Measurements from ENCODE around the gene PRPF40A.
"Not testable (repeated sequence)": the region's sequence is repeated elsewhere in the genome, so short reads cannot be mapped to it uniquely, and the experiment has no call there.

The PRPF40A gene

DNA sequence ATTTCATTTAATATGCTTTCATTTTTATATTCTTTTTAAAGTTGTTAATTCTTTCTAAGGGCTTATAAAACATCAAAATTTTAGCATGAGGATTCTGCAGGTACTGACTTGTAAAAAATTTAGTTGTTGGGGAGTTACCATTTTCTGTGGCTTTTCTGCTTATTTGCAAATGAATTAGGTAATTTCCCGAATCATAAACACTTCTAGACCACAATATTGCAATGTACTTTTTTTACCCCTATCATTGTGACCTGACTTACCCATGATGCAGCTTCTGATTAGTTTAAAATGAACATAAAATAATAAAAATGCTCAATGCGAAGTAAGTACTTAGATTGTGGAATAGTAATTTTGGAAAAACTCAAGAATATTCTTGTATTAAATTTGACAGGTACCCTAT lies 12.6 kb upstream of the PRPF40A start:
- no peak for DNase-seq (ENCODE audit: low read depth)
- no peak overlapping the region for H3K4me3 ChIP-seq (ENCODE audit: low read length)
- TF ChIP-seq, protein P1, sequence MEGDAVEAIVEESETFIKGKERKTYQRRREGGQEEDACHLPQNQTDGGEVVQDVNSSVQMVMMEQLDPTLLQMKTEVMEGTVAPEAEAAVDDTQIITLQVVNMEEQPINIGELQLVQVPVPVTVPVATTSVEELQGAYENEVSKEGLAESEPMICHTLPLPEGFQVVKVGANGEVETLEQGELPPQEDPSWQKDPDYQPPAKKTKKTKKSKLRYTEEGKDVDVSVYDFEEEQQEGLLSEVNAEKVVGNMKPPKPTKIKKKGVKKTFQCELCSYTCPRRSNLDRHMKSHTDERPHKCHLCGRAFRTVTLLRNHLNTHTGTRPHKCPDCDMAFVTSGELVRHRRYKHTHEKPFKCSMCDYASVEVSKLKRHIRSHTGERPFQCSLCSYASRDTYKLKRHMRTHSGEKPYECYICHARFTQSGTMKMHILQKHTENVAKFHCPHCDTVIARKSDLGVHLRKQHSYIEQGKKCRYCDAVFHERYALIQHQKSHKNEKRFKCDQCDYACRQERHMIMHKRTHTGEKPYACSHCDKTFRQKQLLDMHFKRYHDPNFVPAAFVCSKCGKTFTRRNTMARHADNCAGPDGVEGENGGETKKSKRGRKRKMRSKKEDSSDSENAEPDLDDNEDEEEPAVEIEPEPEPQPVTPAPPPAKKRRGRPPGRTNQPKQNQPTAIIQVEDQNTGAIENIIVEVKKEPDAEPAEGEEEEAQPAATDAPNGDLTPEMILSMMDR (conservative IDR thresholded peaks at IDR 0.05; ENCODE audit: low read length) = no peak

DNA sequence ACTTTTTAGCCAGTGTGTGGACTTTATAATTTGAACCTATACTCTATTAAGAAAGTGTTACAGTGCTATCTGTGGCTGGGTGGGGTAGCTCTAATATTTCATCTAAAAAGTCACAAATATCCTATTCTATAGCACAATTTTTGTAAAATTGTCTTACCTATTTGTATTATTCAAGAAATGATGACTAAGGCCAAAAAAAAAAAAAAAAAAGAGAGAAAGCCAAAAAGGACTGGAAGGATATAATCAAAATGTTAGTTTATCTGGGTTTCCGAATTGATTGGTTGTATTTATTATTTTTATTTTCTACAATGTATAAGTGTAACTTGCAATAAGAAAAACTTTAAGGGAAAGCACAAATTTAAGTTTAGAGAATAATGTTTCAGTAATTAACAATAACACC lies 6.7 kb upstream of the PRPF40A start:
- TF ChIP-seq, protein P1 (conservative IDR thresholded peaks at IDR 0.05; ENCODE audit: low read length) = no peak
- no peak overlapping the region for H3K4me3 ChIP-seq (ENCODE audit: low read length)
- no peak for DNase-seq (ENCODE audit: low read depth)

DNA sequence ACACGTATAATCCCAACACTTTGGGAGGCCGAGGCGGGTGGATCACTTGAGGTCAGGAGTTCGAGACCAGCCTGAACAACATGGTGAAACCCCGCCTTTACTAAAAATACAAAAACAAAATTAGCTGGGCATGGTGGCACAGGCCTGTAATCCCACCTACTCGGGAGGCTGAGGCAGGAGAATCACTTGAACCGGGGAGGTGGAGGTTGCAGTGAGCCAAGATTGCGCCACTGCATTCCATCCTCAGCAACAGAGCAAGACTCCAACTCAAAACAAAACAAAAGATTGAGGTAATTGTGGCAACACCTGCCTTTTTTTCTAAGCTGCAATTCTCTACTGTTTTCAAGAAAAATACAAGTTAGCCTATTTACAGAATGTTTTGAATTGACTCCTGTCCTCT lies 5.4 kb upstream of the PRPF40A start:
- not testable (repeated sequence) for H3K4me3 ChIP-seq (ENCODE audit: low read length); DNase-seq (ENCODE audit: low read depth)

DNA sequence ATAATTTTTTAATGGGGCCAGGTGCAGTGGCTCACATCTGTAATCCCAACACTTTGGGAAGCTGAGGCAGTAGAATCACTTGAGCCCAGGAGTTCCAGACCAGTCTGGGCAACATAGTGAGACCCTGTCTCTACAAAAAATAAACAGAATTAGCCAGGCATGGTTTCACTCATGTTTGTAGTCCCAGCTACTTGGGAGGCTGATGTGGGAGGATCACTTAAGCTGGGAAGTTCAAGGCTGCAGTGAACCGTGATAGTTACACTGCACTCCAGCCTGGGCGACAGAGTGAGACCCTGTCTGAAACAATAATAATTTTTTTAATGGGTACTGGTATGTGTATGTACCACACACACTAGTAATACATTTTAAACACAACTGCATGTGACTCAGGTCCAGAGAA lies 3.5 kb upstream of the PRPF40A start:
- H3K4me3 ChIP-seq (ENCODE audit: low read length) = no peak overlapping the region
- TF ChIP-seq, protein P1 (conservative IDR thresholded peaks at IDR 0.05; ENCODE audit: low read length) = no peak
- no peak for DNase-seq (ENCODE audit: low read depth)

DNA sequence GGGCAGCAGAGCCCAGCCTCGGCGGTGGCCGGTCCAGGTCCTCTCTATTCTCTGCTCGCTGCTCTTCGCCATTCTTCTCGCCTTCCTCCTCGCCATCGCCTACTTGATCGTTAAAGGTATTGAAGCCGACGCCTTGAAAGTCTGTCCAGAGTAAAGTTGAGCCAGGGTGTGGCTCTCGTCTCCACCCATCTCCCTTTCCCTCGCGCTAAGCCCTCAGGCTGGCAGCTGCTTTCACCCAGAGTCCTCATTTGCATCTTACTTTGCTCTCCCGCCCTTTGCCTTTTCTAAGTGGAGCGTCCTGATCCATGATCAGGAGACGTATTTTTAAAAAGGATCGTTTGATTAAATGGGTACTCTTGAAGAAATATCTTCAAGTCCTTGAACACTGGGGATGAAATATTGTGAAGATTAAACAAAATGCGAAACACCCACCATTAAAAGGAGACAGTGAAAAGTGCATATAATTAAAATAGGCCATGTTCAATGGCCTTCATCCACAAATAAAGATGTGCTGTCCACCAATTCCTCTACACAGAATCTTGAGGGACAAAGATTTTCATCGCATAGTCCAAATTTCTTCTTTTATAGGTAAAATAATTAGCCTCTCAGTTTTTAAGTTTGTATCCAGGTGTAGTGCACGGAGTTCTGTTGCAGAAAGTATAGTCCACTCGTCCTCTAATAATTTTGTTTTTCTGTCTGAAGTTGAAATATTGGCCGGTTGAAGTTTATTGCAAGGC lies 1.8 kb upstream of the PRPF40A start:
- TF ChIP-seq, protein P1 (conservative IDR thresholded peaks at IDR 0.05; ENCODE audit: low read length) = no peak
- H3K4me3 ChIP-seq (ENCODE audit: low read length) = peak overlapping the region; percentile 95
- DNase-seq (ENCODE audit: low read depth) = peak; percentile 12

DNA sequence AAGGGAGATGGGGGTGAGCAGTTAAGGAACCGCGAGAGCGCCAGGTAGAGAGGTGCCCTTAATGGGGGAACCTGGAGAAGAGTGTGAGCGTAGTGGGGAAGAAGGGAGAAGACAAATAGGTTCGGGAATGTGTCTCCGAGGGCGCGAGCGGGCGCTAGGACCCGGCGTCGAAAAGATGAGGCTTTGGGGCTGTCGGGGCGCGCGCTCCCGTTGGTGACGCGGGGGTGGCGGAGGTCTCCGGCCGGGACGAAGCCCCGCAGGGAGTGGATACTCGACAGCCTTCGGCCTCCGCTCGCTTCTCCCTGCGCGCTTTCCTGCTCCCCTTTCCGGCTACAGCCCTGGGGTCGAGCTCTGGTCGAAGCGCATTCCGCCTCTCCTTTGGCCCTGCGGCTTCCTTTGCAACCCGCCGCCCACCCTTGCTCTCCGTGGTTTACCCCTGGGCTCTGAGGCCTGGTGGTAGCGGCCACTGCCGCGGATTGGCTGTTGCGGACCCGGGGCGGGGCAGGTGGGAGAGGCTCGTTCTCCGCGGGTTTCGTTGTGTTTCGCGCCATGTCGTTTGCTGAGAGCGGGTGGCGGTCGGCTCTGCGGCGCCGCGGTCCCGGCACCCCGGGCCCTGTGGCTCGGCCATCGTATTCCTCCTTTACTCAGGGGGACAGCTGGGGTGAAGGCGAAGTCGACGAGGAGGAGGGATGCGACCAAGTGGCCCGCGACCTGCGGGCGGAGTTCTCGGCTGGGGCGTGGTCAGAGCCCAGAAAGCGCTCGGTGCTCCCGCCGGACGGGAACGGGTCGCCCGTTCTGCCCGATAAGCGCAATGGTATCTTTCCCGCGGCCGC lies 1.0 kb upstream of the PRPF40A start, which contains the start of gene ARL6IP6:
TSS of gene ARL6IP6 (plus strand) at position 545 of the 833 bp plus-strand sequence. CDS start at position 550, 5 bp downstream.
- H3K4me3 ChIP-seq (ENCODE audit: low read length) = peak within 1 kb of the TSS; percentile 95
- peak; percentile 84 for DNase-seq (ENCODE audit: low read depth)
- TF ChIP-seq, protein P1 (conservative IDR thresholded peaks at IDR 0.05; ENCODE audit: low read length) = no peak

DNA sequence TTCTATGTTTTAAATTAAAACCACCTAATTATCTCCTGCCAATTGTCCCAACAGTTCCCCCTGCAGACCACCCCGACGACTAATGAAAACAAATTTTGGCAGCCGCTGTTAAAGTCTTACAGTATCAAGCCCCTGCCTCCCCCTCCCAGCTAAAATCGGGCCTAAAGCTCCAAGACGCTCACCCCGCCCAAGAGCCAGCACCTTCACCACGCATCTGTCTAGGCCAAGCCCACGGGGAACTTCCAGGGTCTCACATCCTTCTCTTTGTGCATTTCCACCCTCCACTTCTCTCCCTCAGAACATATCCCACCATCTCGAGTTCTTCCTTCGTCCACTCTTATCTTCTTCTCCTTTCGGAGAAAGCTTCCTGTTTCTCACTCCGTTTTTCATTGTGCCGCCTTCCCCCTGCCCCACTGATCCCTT lies 445 bp downstream of the PRPF40A start:
- TF ChIP-seq, protein P1 (conservative IDR thresholded peaks at IDR 0.05; ENCODE audit: low read length) = no peak
- peak overlapping the region; percentile 95 for H3K4me3 ChIP-seq (ENCODE audit: low read length)
- peak; percentile 6 for DNase-seq (ENCODE audit: low read depth)
